Activated CD4-positive, CD25-positive, alpha-beta regulatory T cell treated with anti-CD3 and anti-CD28 coated beads, Interleukin-2, amount 50 U/mL, for 16 hours (primary cell): ENCODE results near the gene MARCHF2.

Source experiments
- DNase-seq: peaks from one replicate; pipeline ENCODE4 v3.0.0-alpha.2; 2020; ENCODE audit warnings: low read depth, low spot score

MARCHF2 gene

GRCh38 chr19:8453616-8454015 is 40.5 kb downstream of the MARCHF2 start:
- no peak for DNase-seq

GRCh38 chr19:8454218-8454617 is 41.1 kb downstream of the MARCHF2 start:
- no peak for DNase-seq

GRCh38 chr19:8455018-8455417 is 41.9 kb downstream of the MARCHF2 start:
- no peak for DNase-seq

- no peak for DNase-seq
These were observed 43.0 kb downstream of the MARCHF2 start for GRCh38 chr19:8456064-8456463.

GRCh38 chr19:8457209-8457608 is 44.1 kb downstream of the MARCHF2 start:
- no peak for DNase-seq

GRCh38 chr19:8457827-8458226 is 44.7 kb downstream of the MARCHF2 start:
- DNase-seq = no peak

- DNase-seq = no peak
These were observed 45.3 kb downstream of the MARCHF2 start for GRCh38 chr19:8458380-8458779.

- no peak for DNase-seq
These were observed 46.0 kb downstream of the MARCHF2 start for GRCh38 chr19:8459095-8459494.

- no peak for DNase-seq
These were observed 46.6 kb downstream of the MARCHF2 start for GRCh38 chr19:8459520-8460270.

GRCh38 chr19:8460516-8461298 is 47.6 kb downstream of the MARCHF2 start:
- DNase-seq = no peak

- no peak for DNase-seq
These were observed 48.3 kb downstream of the MARCHF2 start for GRCh38 chr19:8461376-8461775.

GRCh38 chr19:8461891-8462290 is 48.8 kb downstream of the MARCHF2 start:
- no peak for DNase-seq

- no peak for DNase-seq
These were observed 49.5 kb downstream of the MARCHF2 start for GRCh38 chr19:8462571-8462970.

- DNase-seq = no peak
These were observed 50.3 kb downstream of the MARCHF2 start for GRCh38 chr19:8463365-8463764.

- no peak for DNase-seq
These were observed 52.9 kb downstream of the MARCHF2 start for GRCh38 chr19:8466018-8466417.

- DNase-seq = no peak
These were observed 55.0 kb downstream of the MARCHF2 start for GRCh38 chr19:8468124-8468523.

GRCh38 chr19:8468761-8469373 is 55.8 kb downstream of the MARCHF2 start:
- DNase-seq = no peak

- no peak for DNase-seq
These were observed 56.7 kb downstream of the MARCHF2 start for GRCh38 chr19:8469613-8470368.

- DNase-seq = no peak
These were observed 60.8 kb downstream of the MARCHF2 start for GRCh38 chr19:8473648-8474476.

GRCh38 chr19:8475005-8475404 is 61.9 kb downstream of the MARCHF2 start:
- no peak for DNase-seq

- no peak for DNase-seq
These were observed 63.4 kb downstream of the MARCHF2 start for GRCh38 chr19:8476524-8476923.
